H9 (cell line): ENCODE results near the gene RUFY2. TPM values are rescaled to one million over a fixed set of nuclear protein-coding genes. Genes with fewer than 3 reads are reported as not detected.

Source experiments
- DNase-seq: peaks from one replicate; pipeline ENCODE4 v3.0.0-alpha.2; 2017
- H2AFZ ChIP-seq: one replicate; pipeline ENCODE4 v1.6.1; 2013; ENCODE audit warnings: mild to moderate bottlenecking, low read length, control low read depth, moderate library complexity
- H2AK5ac ChIP-seq: 2 replicates; pipeline ENCODE4 v1.6.1; 2013; ENCODE audit warnings: low read length, control low read depth, mixed read lengths; ENCODE audit not compliant: insufficient read length
- H2BK120ac ChIP-seq: one replicate; pipeline ENCODE4 v1.6.1; 2013; ENCODE audit warnings: low read depth, mild to moderate bottlenecking, low read length, control low read depth, inconsistent platforms; ENCODE audit not compliant: poor library complexity, severe bottlenecking
- H2BK12ac ChIP-seq: 2 replicates; pipeline ENCODE4 v1.6.1; 2013; ENCODE audit warnings: low read length, control low read depth, mixed read lengths, low read depth; ENCODE audit not compliant: insufficient read length
- H2BK15ac ChIP-seq: 2 replicates; pipeline ENCODE4 v1.6.1; 2013; ENCODE audit warnings: low read depth, low read length, control low read depth
- H2BK20ac ChIP-seq: one replicate; pipeline ENCODE4 v1.6.1; 2013; ENCODE audit warnings: low read depth, mild to moderate bottlenecking, low read length, control low read depth, inconsistent platforms; ENCODE audit not compliant: poor library complexity, severe bottlenecking
- H2BK5ac ChIP-seq: 2 replicates; pipeline ENCODE4 v1.6.1; 2013; ENCODE audit warnings: low read length, control low read depth, mixed read lengths; ENCODE audit not compliant: insufficient read length
- H3K14ac ChIP-seq: 2 replicates; pipeline ENCODE4 v1.6.1; 2013; ENCODE audit warnings: low read length, control low read depth; ENCODE audit not compliant: insufficient read depth
- H3K18ac ChIP-seq: 2 replicates; pipeline ENCODE4 v1.6.1; 2013; ENCODE audit warnings: low read depth, mild to moderate bottlenecking, mixed read lengths, low read length, control low read depth; ENCODE audit not compliant: insufficient read length
- H3K23ac ChIP-seq: 2 replicates; pipeline ENCODE4 v1.6.1; 2013; ENCODE audit warnings: low read length, control low read depth, mixed read lengths, low read depth; ENCODE audit not compliant: insufficient read length
- H3K23me2 ChIP-seq: 2 replicates; pipeline ENCODE4 v1.6.1; 2013; ENCODE audit warnings: low read depth, mild to moderate bottlenecking, mixed read lengths, low read length, control low read depth; ENCODE audit not compliant: insufficient read length, poor library complexity, severe bottlenecking
- H3K27ac ChIP-seq: 2 replicates; pipeline ENCODE4 v1.5.1; 2013; ENCODE audit warnings: low read length, control low read depth, mixed read lengths, low read depth; ENCODE audit not compliant: insufficient read length
- H3K27me3 ChIP-seq: 2 replicates; pipeline ENCODE4 v1.6.1; 2013; ENCODE audit warnings: low read length, control low read depth, inconsistent platforms; ENCODE audit not compliant: insufficient read depth
- H3K4ac ChIP-seq: 2 replicates; pipeline ENCODE4 v1.6.1; 2013; ENCODE audit warnings: low read depth, mild to moderate bottlenecking, control low read depth, inconsistent platforms, low read length, moderate library complexity
- H3K4me1 ChIP-seq: 2 replicates; pipeline ENCODE4 v1.6.1; 2013; ENCODE audit warnings: low read length, control low read depth, inconsistent platforms; ENCODE audit not compliant: insufficient read depth
- H3K4me2 ChIP-seq: 2 replicates; pipeline ENCODE4 v1.6.1; 2013; ENCODE audit warnings: low read length, control low read depth, mixed read lengths; ENCODE audit not compliant: insufficient read length, insufficient read depth
- H3K56ac ChIP-seq: 2 replicates; pipeline ENCODE4 v1.6.1; 2013; ENCODE audit warnings: low read depth, mild to moderate bottlenecking, mixed read lengths, low read length, control low read depth; ENCODE audit not compliant: insufficient read length
- H3K79me1 ChIP-seq: 2 replicates; pipeline ENCODE4 v1.6.1; 2013; ENCODE audit warnings: low read depth, mild to moderate bottlenecking, moderate library complexity, low read length, control low read depth, inconsistent platforms; ENCODE audit not compliant: insufficient read depth, poor library complexity, severe bottlenecking
- H3K79me2 ChIP-seq: 2 replicates; pipeline ENCODE4 v1.6.1; 2013; ENCODE audit warnings: low read length, control low read depth, inconsistent platforms; ENCODE audit not compliant: insufficient read depth
- H3K9ac ChIP-seq: 2 replicates; pipeline ENCODE4 v1.6.1; 2013; ENCODE audit warnings: low read length, control low read depth, mixed read lengths; ENCODE audit not compliant: insufficient read length; ENCODE audit errors: extremely low read depth
- H3K9me3 ChIP-seq: one replicate; pipeline ENCODE4 v1.6.1; 2013; ENCODE audit warnings: low read depth, low read length, inconsistent platforms; ENCODE audit not compliant: control insufficient read depth
- H3T11ph ChIP-seq: one replicate; pipeline ENCODE4 v1.6.1; 2013; ENCODE audit warnings: mild to moderate bottlenecking, low read length, control low read depth, inconsistent platforms
- H4K20me1 ChIP-seq: one replicate; pipeline ENCODE4 v1.6.1; 2013; ENCODE audit not compliant: control insufficient read depth, insufficient read length, insufficient read depth
- H4K5ac ChIP-seq: 2 replicates; pipeline ENCODE4 v1.6.1; 2013; ENCODE audit warnings: low read depth, mild to moderate bottlenecking, mixed read lengths, low read length, control low read depth; ENCODE audit not compliant: insufficient read length
- H4K8ac ChIP-seq: replicated peaks from 2 replicates; pipeline ENCODE4 v1.6.1; 2013; ENCODE audit warnings: low read length, control low read depth, mixed read lengths, low read depth; ENCODE audit not compliant: insufficient read length
- H4K91ac ChIP-seq: 2 replicates; pipeline ENCODE4 v1.6.1; 2013; ENCODE audit warnings: low read depth, mild to moderate bottlenecking, moderate library complexity, mixed read lengths, low read length, control low read depth; ENCODE audit not compliant: insufficient read length
- H3K27ac Mint-ChIP-seq, 3 experiments: 2 replicates in 2 of 3; 3 replicates in 1 of 3; pipeline ENCODE4 v1.8.0; 2020 to 2021; ENCODE audit warnings: mixed read lengths in 3 of 3, mild to moderate bottlenecking in 1 of 3, moderate library complexity in 1 of 3
- H3K27me3 Mint-ChIP-seq: 2 replicates; pipeline ENCODE4 v1.8.0; 2021; ENCODE audit warnings: low read depth, mild to moderate bottlenecking, moderate library complexity, mixed read lengths
- H3K36me3 Mint-ChIP-seq, 3 experiments: 2 replicates in 2 of 3; 3 replicates in 1 of 3; pipeline ENCODE4 v1.8.0; 2020 to 2021; ENCODE audit warnings: low read depth in 3 of 3, mixed read lengths in 3 of 3; ENCODE audit not compliant: insufficient read depth in 1 of 3
- H3K4me1 Mint-ChIP-seq, 2 experiments: 2 replicates each; pipeline ENCODE4 v1.8.0; 2020; ENCODE audit warnings: mixed read lengths in 2 of 2
- H3K4me3 Mint-ChIP-seq, 2 experiments: 2 replicates in 1 of 2; 3 replicates in 1 of 2; pipeline ENCODE4 v1.8.0; 2020 to 2021; ENCODE audit warnings: mild to moderate bottlenecking in 2 of 2, mixed read lengths in 2 of 2, moderate library complexity in 1 of 2
- H3K9me3 Mint-ChIP-seq, 2 experiments: 2 replicates in 1 of 2; 3 replicates in 1 of 2; pipeline ENCODE4 v1.8.0; 2020; ENCODE audit warnings: mild to moderate bottlenecking in 2 of 2, mixed read lengths in 2 of 2, moderate library complexity in 1 of 2
- WGBS: extraction: QIAGEN DNeasy Blood & Tissue Kit; methylation state at CpG from one replicate; pipeline ENCODE4 v1.1.7; 2013; ENCODE audit warnings: missing lambda C conversion rate, low lambda C conversion rate, mixed read lengths; ENCODE audit not compliant: insufficient read length; ENCODE audit errors: extremely low coverage; 5-methylcytosine and 5-hydroxymethylcytosine counted together
- total RNA-seq: library from RNA; stranded (reverse); gene quantifications from 2 replicates; pipeline ENCODE4 v1.2.1, GENCODE V29; 2021
- TF ChIP-seq, protein P1 (sequence below): fragments of 200-600 bp; sonication (generic); conservative IDR thresholded peaks from 3 replicates; pipeline ENCODE4 v1.8.0; 2021; ENCODE audit warnings: antibody characterized with exemption, mild to moderate bottlenecking

RUFY2 gene
- total RNA-seq, 1 experiment from 2014 or later, result 14.1 TPM

DNA sequence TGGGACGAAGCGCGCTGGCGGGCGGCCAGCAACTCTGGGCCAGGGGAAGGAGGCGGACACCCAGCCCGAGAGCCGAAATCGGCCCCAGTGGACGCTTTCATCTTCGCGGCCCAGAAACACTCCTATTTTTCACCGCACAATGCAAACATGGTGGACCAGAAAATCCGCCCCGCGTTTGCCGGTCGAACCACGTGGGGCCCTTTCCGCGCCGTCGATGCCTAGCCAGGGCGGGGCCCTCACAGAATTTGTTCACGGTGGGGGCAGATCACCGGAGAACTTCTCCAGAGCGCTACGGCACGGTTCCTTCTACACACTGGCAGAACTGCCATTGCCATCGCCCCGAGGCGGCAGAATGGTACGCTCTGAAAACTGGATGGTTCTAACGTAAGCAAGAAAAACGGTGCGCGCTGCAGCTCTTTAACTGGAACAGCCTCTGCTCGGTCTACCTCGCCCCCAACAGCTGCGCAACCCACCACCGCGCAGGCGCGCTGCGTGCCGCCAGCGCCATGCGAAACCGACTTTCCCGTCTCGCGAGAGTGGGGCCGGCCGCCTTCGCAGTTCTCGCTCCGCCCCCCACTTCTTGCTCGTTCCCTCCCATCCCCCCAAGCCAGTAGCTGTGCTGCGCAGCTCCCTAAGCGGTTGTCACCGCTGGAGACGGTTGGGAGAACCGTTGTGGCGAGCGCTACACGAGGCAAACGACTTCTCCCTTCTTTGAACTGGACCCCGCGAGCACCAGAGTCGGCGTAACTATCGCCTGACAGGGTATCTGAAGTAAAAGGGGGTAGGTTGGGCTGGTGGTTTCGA is 75.4 kb downstream of the RUFY2 start, which contains the start of gene HNRNPH3:
TSS of gene HNRNPH3 (plus strand) at position 610 of the 804 bp plus-strand sequence. CDS start 5,158 bp downstream, outside the sequence.
- H2AFZ ChIP-seq, result no peak within 1 kb of the TSS
- Mint-ChIP-seq H3K27me3 (peaks cover 2% of the 10 kb centered on the region), H3K9me3 (peaks cover 0 to 7% of the 10 kb centered on the region in 2 experiments; a peak in 2 of 5 replicates), H3K27ac (peak within 1 kb of the TSS; percentile 100), H3K36me3 (peaks cover 18 to 33% (median 32%) of the 10 kb centered on the region in 3 experiments), H3K4me1 (peaks cover 36 to 45% of the 10 kb centered on the region in 2 experiments), H3K4me3 (peak within 1 kb of the TSS; percentile 100)
- peak; percentile 98 for DNase-seq
- peak within 1 kb of the TSS; percentile 84 for H3T11ph ChIP-seq
- WGBS, result no CpG with 5 or more reads among the region's 73 CpGs
- peak within 1 kb of the TSS; percentile 95 for H2BK5ac ChIP-seq
- H4K8ac ChIP-seq, result peak within 1 kb of the TSS; percentile 74
- TF ChIP-seq, protein P1, sequence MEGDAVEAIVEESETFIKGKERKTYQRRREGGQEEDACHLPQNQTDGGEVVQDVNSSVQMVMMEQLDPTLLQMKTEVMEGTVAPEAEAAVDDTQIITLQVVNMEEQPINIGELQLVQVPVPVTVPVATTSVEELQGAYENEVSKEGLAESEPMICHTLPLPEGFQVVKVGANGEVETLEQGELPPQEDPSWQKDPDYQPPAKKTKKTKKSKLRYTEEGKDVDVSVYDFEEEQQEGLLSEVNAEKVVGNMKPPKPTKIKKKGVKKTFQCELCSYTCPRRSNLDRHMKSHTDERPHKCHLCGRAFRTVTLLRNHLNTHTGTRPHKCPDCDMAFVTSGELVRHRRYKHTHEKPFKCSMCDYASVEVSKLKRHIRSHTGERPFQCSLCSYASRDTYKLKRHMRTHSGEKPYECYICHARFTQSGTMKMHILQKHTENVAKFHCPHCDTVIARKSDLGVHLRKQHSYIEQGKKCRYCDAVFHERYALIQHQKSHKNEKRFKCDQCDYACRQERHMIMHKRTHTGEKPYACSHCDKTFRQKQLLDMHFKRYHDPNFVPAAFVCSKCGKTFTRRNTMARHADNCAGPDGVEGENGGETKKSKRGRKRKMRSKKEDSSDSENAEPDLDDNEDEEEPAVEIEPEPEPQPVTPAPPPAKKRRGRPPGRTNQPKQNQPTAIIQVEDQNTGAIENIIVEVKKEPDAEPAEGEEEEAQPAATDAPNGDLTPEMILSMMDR, result no peak
- H2BK15ac ChIP-seq, result no peak within 1 kb of the TSS
- no peak within 1 kb of the TSS for H2BK12ac ChIP-seq
- peak within 1 kb of the TSS; percentile 100 for H3K9ac ChIP-seq
- H3K79me2 ChIP-seq, result peaks cover 35% of the 10 kb centered on the region
- peak within 1 kb of the TSS; percentile 84 for H4K91ac ChIP-seq
- H3K27me3 ChIP-seq, result no peaks in the 10 kb centered on the region
- peak within 1 kb of the TSS; percentile 100 for H2BK120ac ChIP-seq
- peak within 1 kb of the TSS; percentile 95 for H4K5ac ChIP-seq
- H3K23ac ChIP-seq, result peak within 1 kb of the TSS; percentile 17
- H3K18ac ChIP-seq, result peak within 1 kb of the TSS; percentile 98
- H4K20me1 ChIP-seq, result no peaks in the 10 kb centered on the region
- H3K14ac ChIP-seq, result peak within 1 kb of the TSS; percentile 98
- H3K9me3 ChIP-seq, result no peaks in the 10 kb centered on the region
- peak within 1 kb of the TSS; percentile 78 for H3K27ac ChIP-seq
- H3K56ac ChIP-seq, result peak within 1 kb of the TSS; percentile 90
- H3K4me2 ChIP-seq, result peak within 1 kb of the TSS; percentile 56
- H3K23me2 ChIP-seq, result peaks cover 10% of the 10 kb centered on the region
- H2AK5ac ChIP-seq, result no peak within 1 kb of the TSS
- no peaks in the 10 kb centered on the region for H3K79me1 ChIP-seq
- H2BK20ac ChIP-seq, result no peak within 1 kb of the TSS
- 0 out of 2 replicates have a peak, but pooled peaks cover 3% of the 10 kb centered on the region for H3K4me1 ChIP-seq
- peak within 1 kb of the TSS; percentile 96 for H3K4ac ChIP-seq
